ENCODE data around the gene PPIL1.

GRCh38 chr6:36904851-36905393, 30.3 kb upstream of the PPIL1 start:
- TF ChIP-seq CTCF (IDR thresholded peaks at IDR 0.05; ENCODE audit: low read depth, low read length, missing input control) (no peak), ATF3 (IDR thresholded peaks at IDR 0.05) (no peak), MAX (IDR thresholded peaks at IDR 0.05) (no peak), TAF1 (conservative IDR thresholded peaks at IDR 0.05) (no peak), GABPA (IDR thresholded peaks at IDR 0.05 in 1 of 2, conservative IDR thresholded peaks at IDR 0.05 in 1 of 2) (no peak), RXRA (IDR thresholded peaks at IDR 0.05) (no peak), RAD21 (IDR thresholded peaks at IDR 0.05) (no peak), FOXA1 (IDR thresholded peaks at IDR 0.05) (no peak)

All from liver (tissue), 3 donors.